ENCODE results near the gene SKI. TPM values are rescaled to one million over a fixed set of nuclear protein-coding genes. Genes with fewer than 3 reads are reported as not detected.

The SKI gene
- total and polyA plus RNA-seq, 2 experiments from 2014 or later: 9.3 to 66.8 TPM

GRCh38 chr1:2348346-2349325 lies 120.5 kb downstream of the SKI start (continued):
- TF ChIP-seq ZNF462 (CRISPR knock-in tag; IDR thresholded peaks at IDR 0.05) (no peak), CREB1 (CRISPR knock-in tag; IDR thresholded peaks at IDR 0.05; ENCODE audit: low read depth) (no peak), REST (IDR thresholded peaks at IDR 0.05; ENCODE audit: unreplicated experiment) (no peak), CTCF (conservative IDR thresholded peaks at IDR 0.05; ENCODE audit: low read depth in 2 of 2) (no peak)

Measured in GM23338 (cell line).